Suppressor macrophage treated with lipopolysaccharide for 1 hour (primary cell): Measurements from ENCODE around the gene HOXC9.

Experiments used
- DNase-seq, 3 donors: peaks; one replicate each; pipeline ENCODE4 v3.0.0-alpha.2; 2020 to 2022

HOXC9 gene

GRCh38 chr12:54000116-54001114 is at the start of gene HOXC9:
HOXC9 (plus strand) TSS chr12:54000161; CDS start chr12:54000189, 28 bp downstream.
- no peak for DNase-seq

GRCh38 chr12:53950437-53950773 is 49.6 kb upstream of the HOXC9 start:
- DNase-seq, result no peak

- DNase-seq, result no peak
These were observed 49.0 kb upstream of the HOXC9 start for GRCh38 chr12:53950789-53951576.

GRCh38 chr12:53951577-53952334 is 48.2 kb upstream of the HOXC9 start:
- no peak for DNase-seq

GRCh38 chr12:53952335-53952694 is 47.6 kb upstream of the HOXC9 start:
- no peak for DNase-seq

- DNase-seq, result no peak
These were observed 46.9 kb upstream of the HOXC9 start for GRCh38 chr12:53952871-53953734.

- no peak for DNase-seq
These were observed 45.9 kb upstream of the HOXC9 start for GRCh38 chr12:53953831-53954693.

GRCh38 chr12:53954694-53955035 is 45.3 kb upstream of the HOXC9 start, which contains the start of gene HOXC12:
HOXC12 (plus strand) TSS chr12:53954903; CDS start chr12:53954930, 27 bp downstream.
- DNase-seq, result no peak

- no peak for DNase-seq
These were observed 44.8 kb upstream of the HOXC9 start for GRCh38 chr12:53955036-53955775.

GRCh38 chr12:53955776-53956250 is 44.1 kb upstream of the HOXC9 start:
- DNase-seq, result no peak

GRCh38 chr12:53956251-53956887 is 43.6 kb upstream of the HOXC9 start:
- DNase-seq, result no peak

GRCh38 chr12:53956914-53957536 is 42.9 kb upstream of the HOXC9 start:
- DNase-seq, result no peak

GRCh38 chr12:53958128-53958527 is 41.8 kb upstream of the HOXC9 start:
- DNase-seq, result no peak

- DNase-seq, result no peak
These were observed 40.6 kb upstream of the HOXC9 start for GRCh38 chr12:53959314-53959713.

- DNase-seq, result no peak
These were observed 39.6 kb upstream of the HOXC9 start for GRCh38 chr12:53960187-53961024.

- DNase-seq, result no peak
These were observed 38.8 kb upstream of the HOXC9 start for GRCh38 chr12:53961025-53961761.

- no peak for DNase-seq
These were observed 37.0 kb upstream of the HOXC9 start for GRCh38 chr12:53963005-53963404.
